Measurements from ENCODE around the gene HSD17B1. TPM values are rescaled to one million over a fixed set of nuclear protein-coding genes. Genes with fewer than 3 reads are reported as not detected.

The HSD17B1 gene
- total RNA-seq, 1 donor from 2014 or later, result 2.2 TPM

DNA sequence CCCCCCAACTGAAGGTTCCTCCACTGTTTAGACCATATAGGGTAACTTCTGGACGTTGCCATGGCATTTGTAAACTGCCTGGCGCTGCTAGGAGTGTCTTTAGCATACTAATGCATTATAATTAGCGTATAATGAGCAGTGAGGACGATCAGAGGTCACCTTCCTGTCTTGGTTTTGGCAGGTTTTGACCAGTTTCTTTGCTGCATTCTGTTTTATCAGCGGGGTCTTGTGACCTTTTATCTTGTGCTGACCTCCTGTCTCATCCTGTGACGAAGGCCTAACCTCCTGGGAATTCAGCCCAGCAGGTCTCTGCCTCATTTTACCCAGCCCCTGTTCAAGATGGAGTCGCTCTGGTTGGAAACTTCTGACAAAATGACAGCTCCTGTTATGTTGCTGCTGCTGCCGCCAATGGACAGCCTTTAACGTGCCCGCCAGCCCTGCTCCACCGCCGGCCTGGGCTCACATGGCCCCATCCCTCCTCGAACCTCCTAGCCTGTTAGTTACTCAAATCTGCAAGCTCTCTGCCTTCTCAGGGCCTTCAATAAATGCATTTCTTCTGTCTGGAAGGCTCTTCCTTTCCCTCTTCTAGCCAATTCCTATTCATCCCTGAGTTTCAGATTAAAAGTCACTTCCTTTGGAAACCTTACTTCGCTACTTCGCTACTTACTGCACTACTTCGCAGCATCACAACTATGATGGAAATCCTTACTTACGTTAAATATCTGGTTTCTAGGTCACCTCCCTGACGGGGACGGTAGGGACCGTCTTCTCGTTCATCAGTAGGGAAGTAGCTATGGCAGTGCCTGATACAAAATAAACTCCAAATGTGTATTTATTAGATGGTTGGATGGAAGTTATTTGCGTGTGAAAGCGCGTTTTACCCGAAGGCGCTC lies 17.3 kb upstream of the HSD17B1 start:
- TF ChIP-seq CTCF (IDR thresholded peaks at IDR 0.05), result no peak
- peak in 1 of 2 donors; percentile 6 for ATAC-seq
- Histone ChIP-seq H3K36me3 (peaks cover 24% of the 10 kb centered on the region), H3K4me3 (peak overlapping the region; percentile 70), H3K27ac (peak overlapping the region; percentile 83), H3K9me3 (no peaks in the 10 kb centered on the region), H3K27me3 (ENCODE audit: low read depth) (no peaks in the 10 kb centered on the region), H3K4me1 (peaks cover 37% of the 10 kb centered on the region)
- no peak for DNase-seq
- intact Hi-C loops (cut with DNase I), result no loop called here

DNA sequence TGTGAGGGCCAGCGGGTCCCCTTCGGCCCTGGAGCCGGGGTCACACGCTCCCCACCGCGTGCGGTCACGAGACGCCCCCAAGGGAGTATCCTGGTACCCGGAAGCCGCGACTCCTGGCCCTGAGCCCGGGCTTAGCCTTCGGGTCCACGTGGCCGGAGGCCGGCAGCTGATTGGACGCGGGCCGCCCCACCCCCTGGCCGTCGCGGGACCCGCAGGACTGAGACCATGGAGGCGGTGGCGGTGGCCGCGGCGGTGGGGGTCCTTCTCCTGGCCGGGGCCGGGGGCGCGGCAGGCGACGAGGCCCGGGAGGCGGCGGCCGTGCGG lies 16.7 kb upstream of the HSD17B1 start, which contains the start of gene NAGLU:
NAGLU (plus strand) TSS at position 194 of the 324 bp plus-strand sequence; CDS start at position 226, 32 bp downstream.
- intact Hi-C loops (cut with DNase I), result no loop called here
- peak; percentile 98 for DNase-seq

DNA sequence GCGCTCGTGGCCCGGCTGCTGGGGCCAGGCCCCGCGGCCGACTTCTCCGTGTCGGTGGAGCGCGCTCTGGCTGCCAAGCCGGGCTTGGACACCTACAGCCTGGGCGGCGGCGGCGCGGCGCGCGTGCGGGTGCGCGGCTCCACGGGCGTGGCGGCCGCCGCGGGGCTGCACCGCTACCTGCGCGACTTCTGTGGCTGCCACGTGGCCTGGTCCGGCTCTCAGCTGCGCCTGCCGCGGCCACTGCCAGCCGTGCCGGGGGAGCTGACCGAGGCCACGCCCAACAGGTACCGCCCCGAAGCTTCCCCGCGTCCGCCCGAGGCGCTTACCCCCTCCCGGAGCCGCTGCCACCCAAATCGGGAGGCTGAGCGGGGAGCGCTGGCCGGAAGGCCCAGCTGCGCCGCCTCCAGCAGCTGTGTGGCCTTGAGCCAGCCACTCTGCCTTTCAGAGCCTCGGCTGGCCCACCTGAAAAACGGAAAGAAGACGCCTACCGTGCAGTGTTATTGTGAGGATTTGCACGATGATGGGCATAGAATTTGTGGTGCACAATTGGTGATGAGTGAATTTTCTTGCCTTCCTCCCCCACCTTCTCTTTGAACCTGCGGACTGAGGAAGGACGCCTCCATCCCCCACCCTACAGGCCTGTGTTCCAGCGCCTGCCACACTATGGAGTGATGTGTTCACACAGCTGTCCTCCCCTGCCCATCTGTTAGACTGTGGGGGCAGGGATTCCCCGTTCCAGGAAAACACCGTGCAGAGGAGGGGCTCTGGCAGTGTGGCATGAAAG lies 16.2 kb upstream of the HSD17B1 start:
- intact Hi-C loops (cut with DNase I), result no loop called here
- DNase-seq (peak; percentile 92), ATAC-seq (peak; percentile 81 to 87)
- Histone ChIP-seq H3K27ac (peak overlapping the region; percentile 83), H3K36me3 (peaks cover 35% of the 10 kb centered on the region), H3K4me1 (peaks cover 27% of the 10 kb centered on the region), H3K9me3 (no peaks in the 10 kb centered on the region), H3K4me3 (peak overlapping the region; percentile 70), H3K27me3 (ENCODE audit: low read depth) (no peaks in the 10 kb centered on the region)
- no peak for TF ChIP-seq CTCF (IDR thresholded peaks at IDR 0.05)

More for the DNA sequence above, 16.7 kb upstream of the HSD17B1 start, which contains the start of gene NAGLU:
- Histone ChIP-seq H3K36me3 (peaks cover 29% of the 10 kb centered on the region), H3K27ac (peak within 1 kb of the TSS; percentile 83), H3K27me3 (ENCODE audit: low read depth) (no peaks in the 10 kb centered on the region), H3K4me3 (peak within 1 kb of the TSS; percentile 70), H3K9me3 (no peaks in the 10 kb centered on the region), H3K4me1 (peaks cover 31% of the 10 kb centered on the region)
- TF ChIP-seq CTCF (IDR thresholded peaks at IDR 0.05), result no peak
- peak; percentile 94 to 95 for ATAC-seq

- Histone ChIP-seq H3K27ac (peak overlapping the region; percentile 83), H3K27me3 (ENCODE audit: low read depth) (no peaks in the 10 kb centered on the region), H3K4me1 (peaks cover 24% of the 10 kb centered on the region), H3K36me3 (peaks cover 42% of the 10 kb centered on the region), H3K9me3 (no peaks in the 10 kb centered on the region), H3K4me3 (peak overlapping the region; percentile 70)
- no peak for DNase-seq
- no peak for TF ChIP-seq CTCF (IDR thresholded peaks at IDR 0.05)
- ATAC-seq, result peak in 1 of 2 donors; percentile 1
- intact Hi-C loops (cut with DNase I), result no loop called here
Observed at GRCh38 chr17:42537156-42537805, 15.4 kb upstream of the HSD17B1 start.

- peaks cover 48% of the 10 kb centered on the region for H3K36me3 ChIP-seq
- TF ChIP-seq CTCF (IDR thresholded peaks at IDR 0.05), result no peak
- no peak for ATAC-seq
- peaks cover 24% of the 10 kb centered on the region for H3K4me1 ChIP-seq
- H3K4me3 ChIP-seq, result no peak overlapping the region
- DNase-seq, result no peak
- no peaks in the 10 kb centered on the region for H3K27me3 ChIP-seq (ENCODE audit: low read depth)
- no peaks in the 10 kb centered on the region for H3K9me3 ChIP-seq
- intact Hi-C loops (cut with DNase I), result no loop called here
- no peak overlapping the region for H3K27ac ChIP-seq
Observed at GRCh38 chr17:42537826-42538451, 14.8 kb upstream of the HSD17B1 start.
